IMR-90 (cell line): ENCODE data around the gene FES. TPM values are rescaled to one million over a fixed set of nuclear protein-coding genes. Genes with fewer than 3 reads are reported as not detected.

Source experiments
- ATAC-seq: fragments of 200-7000 bp; cut with Tn5 transposase; 2 replicates; pipeline ENCODE4 v1.9.1; 2020; ENCODE audit warnings: low read depth, mild to moderate bottlenecking, moderate library complexity
- BruUV-seq: library from RNA; stranded (reverse); fragments of 400-500 nt; replicated peaks from 2 replicates; lab custom pipeline; 2021; lab: Mats Ljungman, UMichigan
- CTCF ChIA-PET: fragments of 300-600 bp; formaldehyde crosslinking; extraction: SDS; loops from one replicate; lab custom pipeline; 2021; ENCODE audit warnings: antibody characterized with exemption; lab: Yijun Ruan, JAX
- POLR2A ChIA-PET: fragments of 300-600 bp; sonication (Branson Sonifier 250); formaldehyde crosslinking; loops from one replicate; lab custom pipeline; 2022; ENCODE audit warnings: antibody characterized with exemption; ENCODE audit not compliant: unreplicated experiment; lab: Charles Lee
- DNase-seq: peaks from one replicate; pipeline ENCODE4 v3.0.0; 2013
- H2AFZ ChIP-seq: replicated peaks from 2 replicates; pipeline ENCODE3; 2013; ENCODE audit warnings: low read length, mild to moderate bottlenecking; ENCODE audit not compliant: poor library complexity
- H2AK5ac ChIP-seq: 2 replicates; pipeline ENCODE4 v1.6.1; 2013; ENCODE audit warnings: low read depth, low read length, inconsistent platforms
- H2AK9ac ChIP-seq: replicated peaks from 2 replicates; pipeline ENCODE3; 2013; ENCODE audit warnings: mild to moderate bottlenecking, low read depth, low read length, moderate library complexity; ENCODE audit not compliant: poor library complexity
- H2BK120ac ChIP-seq: 2 replicates; pipeline ENCODE4 v1.6.1; 2013; ENCODE audit warnings: low read depth, low read length, inconsistent platforms
- H2BK15ac ChIP-seq: 3 replicates; pipeline ENCODE4 v1.6.1; 2013; ENCODE audit warnings: low read depth, low read length, inconsistent platforms
- H2BK20ac ChIP-seq: 2 replicates; pipeline ENCODE4 v1.6.1; 2013; ENCODE audit warnings: low read depth, mild to moderate bottlenecking, inconsistent platforms, low read length, moderate library complexity
- H2BK5ac ChIP-seq: 2 replicates; pipeline ENCODE4 v1.6.1; 2013; ENCODE audit warnings: mild to moderate bottlenecking, low read depth, low read length, inconsistent platforms; ENCODE audit not compliant: poor library complexity, severe bottlenecking
- H3K14ac ChIP-seq: replicated peaks from 2 replicates; pipeline ENCODE4 v1.6.1; 2013; ENCODE audit warnings: low read depth, low read length, inconsistent platforms
- H3K18ac ChIP-seq: 2 replicates; pipeline ENCODE4 v1.6.1; 2013; ENCODE audit warnings: low read depth, low read length, control low read depth
- H3K23ac ChIP-seq: 2 replicates; pipeline ENCODE4 v1.6.1; 2013; ENCODE audit warnings: low read depth, low read length, inconsistent platforms
- H3K27ac ChIP-seq: 2 replicates; pipeline ENCODE4 v1.5.1; 2013; ENCODE audit warnings: mild to moderate bottlenecking, control low read depth, low read length; ENCODE audit not compliant: insufficient read depth
- H3K27me3 ChIP-seq: 2 replicates; pipeline ENCODE4 v1.6.1; 2013; ENCODE audit warnings: low read length; ENCODE audit not compliant: control insufficient read depth, insufficient read depth
- H3K36me3 ChIP-seq: 2 replicates; pipeline ENCODE4 v1.6.1; 2013; ENCODE audit warnings: low read length, mixed read lengths; ENCODE audit not compliant: control insufficient read depth, insufficient read depth
- H3K4ac ChIP-seq: 2 replicates; pipeline ENCODE4 v1.6.1; 2013; ENCODE audit warnings: low read depth, low read length, inconsistent platforms
- H3K4me1 ChIP-seq: 2 replicates; pipeline ENCODE4 v1.6.1; 2013; ENCODE audit warnings: low read length, mixed read lengths; ENCODE audit not compliant: control insufficient read depth, insufficient read depth
- H3K4me2 ChIP-seq: 2 replicates; pipeline ENCODE4 v1.6.1; 2013; ENCODE audit warnings: low read depth, mild to moderate bottlenecking, control low read depth, low read length, moderate library complexity
- H3K4me3 ChIP-seq: 2 replicates; pipeline ENCODE4 v1.5.1; 2013; ENCODE audit warnings: low read depth, mild to moderate bottlenecking, control low read depth, low read length, moderate library complexity; ENCODE audit not compliant: insufficient read depth
- H3K56ac ChIP-seq: 2 replicates; pipeline ENCODE4 v1.6.1; 2013; ENCODE audit warnings: low read length, inconsistent platforms; ENCODE audit not compliant: insufficient read depth; ENCODE audit errors: extremely low read depth
- H3K79me1 ChIP-seq, 2 experiments: 2 replicates each; pipeline ENCODE4 v1.6.1; 2013; ENCODE audit warnings: low read length in 2 of 2, inconsistent platforms in 1 of 2, low read depth in 1 of 2
- H3K9ac ChIP-seq: 2 replicates; pipeline ENCODE4 v1.6.1; 2013; ENCODE audit warnings: low read depth, low read length, control low read depth
- H3K9me1 ChIP-seq: 2 replicates; pipeline ENCODE4 v1.6.1; 2013; ENCODE audit warnings: low read length, inconsistent platforms; ENCODE audit not compliant: insufficient read depth
- H3K9me3 ChIP-seq: 2 replicates; pipeline ENCODE4 v1.6.1; 2013; ENCODE audit warnings: low read length; ENCODE audit not compliant: control insufficient read depth, insufficient read depth
- H4K20me1 ChIP-seq: 2 replicates; pipeline ENCODE4 v1.6.1; 2013; ENCODE audit warnings: low read length, inconsistent platforms; ENCODE audit not compliant: insufficient read depth
- H4K5ac ChIP-seq: 2 replicates; pipeline ENCODE4 v1.6.1; 2013; ENCODE audit warnings: mild to moderate bottlenecking, low read depth, low read length, control low read depth
- H4K8ac ChIP-seq, 2 experiments: 2 replicates each; pipeline ENCODE4 v1.6.1; 2013; ENCODE audit warnings: low read depth in 2 of 2, low read length in 2 of 2, control low read depth in 1 of 2, inconsistent platforms in 1 of 2
- H4K91ac ChIP-seq: 2 replicates; pipeline ENCODE4 v1.6.1; 2013; ENCODE audit warnings: low read depth, low read length, inconsistent platforms; ENCODE audit not compliant: insufficient read depth
- BHLHE40 ChIP-seq: fragments of 150-350 bp; IDR thresholded peaks from 2 replicates; pipeline ENCODE4 v1.6.1; 2016; ENCODE audit warnings: mild to moderate bottlenecking, low read depth, low read length
- CEBPB ChIP-seq: IDR thresholded peaks from 2 replicates; pipeline ENCODE4 v1.6.1; 2012; ENCODE audit warnings: low read depth, low read length, improper control_type of control experiment
- CHD1 ChIP-seq: IDR thresholded peaks from 2 replicates; pipeline ENCODE4 v1.6.1; 2012; ENCODE audit warnings: low read depth, low read length, improper control_type of control experiment
- FOS ChIP-seq: fragments of 150-350 bp; IDR thresholded peaks from 2 replicates; pipeline ENCODE4 v1.6.1; 2016; ENCODE audit warnings: low read depth, low read length
- MAFK ChIP-seq: IDR thresholded peaks from 2 replicates; pipeline ENCODE4 v1.6.1; 2012; ENCODE audit warnings: low read depth, low read length, improper control_type of control experiment
- MAZ ChIP-seq: IDR thresholded peaks from 2 replicates; pipeline ENCODE4 v1.6.1; 2012; ENCODE audit warnings: low read depth, mild to moderate bottlenecking, low read length, improper control_type of control experiment, moderate library complexity, borderline replicate concordance
- MXI1 ChIP-seq: IDR thresholded peaks from 2 replicates; pipeline ENCODE4 v1.6.1; 2012; ENCODE audit warnings: low read depth, mild to moderate bottlenecking, low read length, moderate library complexity, borderline replicate concordance
- NFE2L2 ChIP-seq: fragments of 150-350 bp; IDR thresholded peaks from 2 replicates; pipeline ENCODE4 v1.6.1; 2016; ENCODE audit warnings: low read depth, mild to moderate bottlenecking, low read length
- POLR2A ChIP-seq: IDR thresholded peaks from 2 replicates; pipeline ENCODE4 v1.6.1; 2012; ENCODE audit warnings: mild to moderate bottlenecking, low read depth, low read length
- RAD21 ChIP-seq: IDR thresholded peaks from 2 replicates; pipeline ENCODE4 v1.6.1; 2012; ENCODE audit warnings: low read length, improper control_type of control experiment
- RCOR1 ChIP-seq: IDR thresholded peaks from 2 replicates; pipeline ENCODE4 v1.6.1; 2012; ENCODE audit warnings: mild to moderate bottlenecking, low read length, improper control_type of control experiment; ENCODE audit not compliant: insufficient replicate concordance
- RFX5 ChIP-seq: IDR thresholded peaks from 2 replicates; pipeline ENCODE4 v1.8.0; 2012; ENCODE audit warnings: low read depth, mild to moderate bottlenecking, low read length, moderate library complexity
- SMC3 ChIP-seq: fragments of 150-350 bp; IDR thresholded peaks from 2 replicates; pipeline ENCODE4 v1.6.1; 2016; ENCODE audit warnings: low read depth, mild to moderate bottlenecking, antibody characterized with exemption, low read length, moderate library complexity
- WGBS, 2 experiments: methylation state at CpG; one replicate each; pipeline versions ENCODE4 v1.1.5 to v1.1.7; 2013; ENCODE audit warnings: missing lambda C conversion rate in 2 of 2; ENCODE audit not compliant: insufficient read length in 1 of 2; ENCODE audit errors: extremely low coverage in 2 of 2; 5-methylcytosine and 5-hydroxymethylcytosine counted together
- dilution Hi-C: fragments of 300-500 bp; cut with HindIII; formaldehyde crosslinking; loops from one replicate; pipeline ENCODE4 v1.14.3; 2018; ENCODE audit warnings: low sequenced_read_pairs; ENCODE audit not compliant: unreplicated experiment
- in situ Hi-C: fragments of 300-500 bp; cut with MboI; formaldehyde crosslinking; loops from 3 replicates; pipeline ENCODE4 v1.14.3; 2019; ENCODE audit warnings: low sequenced_read_pairs, inconsistent platforms, mixed read lengths
- intact Hi-C: fragments of 100-400 bp; cut with micrococcal nuclease; formaldehyde crosslinking; loops from 2 replicates; pipeline ENCODE4 v1.10.0; 2022
- polyA plus RNA-seq, 3 experiments: library from polyadenylated mRNA; depleted of rRNA; stranded (reverse); fragments of >200 nt; gene quantifications; 2 replicates each; pipeline ENCODE4 v1.2.3, GENCODE V29; 2012; ENCODE audit warnings: low replicate concordance in 1 of 3
- total RNA-seq: library from RNA; depleted of rRNA; stranded (reverse); fragments of >200 nt; gene quantifications from 2 replicates; pipeline ENCODE4 v1.2.3, GENCODE V29; 2012
- TF ChIP-seq, protein P1 (sequence below): fragments of 150-350 bp; IDR thresholded peaks from 2 replicates; pipeline ENCODE4 v1.6.1; 2016; ENCODE audit warnings: low read depth, mild to moderate bottlenecking, low read length, moderate library complexity, borderline replicate concordance
- TF ChIP-seq, protein P2 (sequence below): fragments of 150-350 bp; IDR thresholded peaks from 2 replicates; pipeline ENCODE4 v1.6.1; 2017; ENCODE audit warnings: mild to moderate bottlenecking, antibody characterized with exemption, low read length, low read depth
- TF ChIP-seq, protein P3 (sequence below): conservative IDR thresholded peaks from 2 replicates; pipeline ENCODE4 v1.5.1; 2012; ENCODE audit warnings: mild to moderate bottlenecking, low read depth, low read length, improper control_type of control experiment

FES gene
- total and polyA plus RNA-seq, 2 of the 4 experiments (the other 2 are of a cell fraction), result 10.5 to 11.7 TPM

DNA sequence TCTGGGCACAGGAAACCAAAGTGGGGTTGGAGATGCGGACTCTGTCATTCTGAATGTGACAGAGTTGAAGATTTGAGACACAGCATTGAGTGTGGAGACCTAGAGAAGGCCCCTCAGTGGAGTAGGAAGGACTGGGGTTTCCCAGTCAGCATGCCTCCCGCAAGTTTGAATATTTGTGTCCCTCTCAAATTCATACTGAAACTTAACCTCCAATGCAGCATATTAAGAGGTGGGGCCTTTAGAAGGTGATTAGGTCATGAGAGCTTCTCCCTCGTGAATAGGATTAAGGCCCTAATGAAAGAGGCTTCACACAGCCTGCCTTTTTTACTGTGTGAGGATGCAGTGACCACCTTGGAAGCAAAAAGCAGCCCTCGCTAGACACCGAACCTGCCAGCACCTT is 40.1 kb downstream of the FES start:
- H3K4me2 ChIP-seq, result no peak overlapping the region
- no peaks in the 10 kb centered on the region for H3K9me1 ChIP-seq
- ChIA-PET POLR2A (no interaction called here), CTCF (no interaction called here)
- H3K36me3 ChIP-seq, result peaks cover 10% of the 10 kb centered on the region
- no peak overlapping the region for H4K5ac ChIP-seq
- H3K4me3 ChIP-seq, result no peak overlapping the region
- no peaks in the 10 kb centered on the region for H3K79me1 ChIP-seq
- no peak overlapping the region for H3K18ac ChIP-seq
- H4K91ac ChIP-seq, result no peak overlapping the region
- TF ChIP-seq MAZ (no peak), RCOR1 (no peak), BHLHE40 (no peak), MXI1 (no peak), RFX5 (no peak), FOS (no peak), MAFK (no peak), POLR2A (no peak), NFE2L2 (no peak), CHD1 (no peak), CEBPB (no peak), SMC3 (no peak), RAD21 (no peak)
- TF ChIP-seq, protein P1, sequence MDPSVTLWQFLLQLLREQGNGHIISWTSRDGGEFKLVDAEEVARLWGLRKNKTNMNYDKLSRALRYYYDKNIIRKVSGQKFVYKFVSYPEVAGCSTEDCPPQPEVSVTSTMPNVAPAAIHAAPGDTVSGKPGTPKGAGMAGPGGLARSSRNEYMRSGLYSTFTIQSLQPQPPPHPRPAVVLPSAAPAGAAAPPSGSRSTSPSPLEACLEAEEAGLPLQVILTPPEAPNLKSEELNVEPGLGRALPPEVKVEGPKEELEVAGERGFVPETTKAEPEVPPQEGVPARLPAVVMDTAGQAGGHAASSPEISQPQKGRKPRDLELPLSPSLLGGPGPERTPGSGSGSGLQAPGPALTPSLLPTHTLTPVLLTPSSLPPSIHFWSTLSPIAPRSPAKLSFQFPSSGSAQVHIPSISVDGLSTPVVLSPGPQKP, result no peak
- TF ChIP-seq, protein P2, sequence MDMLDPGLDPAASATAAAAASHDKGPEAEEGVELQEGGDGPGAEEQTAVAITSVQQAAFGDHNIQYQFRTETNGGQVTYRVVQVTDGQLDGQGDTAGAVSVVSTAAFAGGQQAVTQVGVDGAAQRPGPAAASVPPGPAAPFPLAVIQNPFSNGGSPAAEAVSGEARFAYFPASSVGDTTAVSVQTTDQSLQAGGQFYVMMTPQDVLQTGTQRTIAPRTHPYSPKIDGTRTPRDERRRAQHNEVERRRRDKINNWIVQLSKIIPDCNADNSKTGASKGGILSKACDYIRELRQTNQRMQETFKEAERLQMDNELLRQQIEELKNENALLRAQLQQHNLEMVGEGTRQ, result no peak
- TF ChIP-seq, protein P3, sequence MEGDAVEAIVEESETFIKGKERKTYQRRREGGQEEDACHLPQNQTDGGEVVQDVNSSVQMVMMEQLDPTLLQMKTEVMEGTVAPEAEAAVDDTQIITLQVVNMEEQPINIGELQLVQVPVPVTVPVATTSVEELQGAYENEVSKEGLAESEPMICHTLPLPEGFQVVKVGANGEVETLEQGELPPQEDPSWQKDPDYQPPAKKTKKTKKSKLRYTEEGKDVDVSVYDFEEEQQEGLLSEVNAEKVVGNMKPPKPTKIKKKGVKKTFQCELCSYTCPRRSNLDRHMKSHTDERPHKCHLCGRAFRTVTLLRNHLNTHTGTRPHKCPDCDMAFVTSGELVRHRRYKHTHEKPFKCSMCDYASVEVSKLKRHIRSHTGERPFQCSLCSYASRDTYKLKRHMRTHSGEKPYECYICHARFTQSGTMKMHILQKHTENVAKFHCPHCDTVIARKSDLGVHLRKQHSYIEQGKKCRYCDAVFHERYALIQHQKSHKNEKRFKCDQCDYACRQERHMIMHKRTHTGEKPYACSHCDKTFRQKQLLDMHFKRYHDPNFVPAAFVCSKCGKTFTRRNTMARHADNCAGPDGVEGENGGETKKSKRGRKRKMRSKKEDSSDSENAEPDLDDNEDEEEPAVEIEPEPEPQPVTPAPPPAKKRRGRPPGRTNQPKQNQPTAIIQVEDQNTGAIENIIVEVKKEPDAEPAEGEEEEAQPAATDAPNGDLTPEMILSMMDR, result no peak
- H2BK15ac ChIP-seq, result no peak overlapping the region
- no TSS peak for BruUV-seq
- no peak for ATAC-seq
- DNase-seq, result no peak
- H2BK5ac ChIP-seq, result no peak overlapping the region
- in situ Hi-C loops (no loop called here), dilution Hi-C loops (no loop called here), intact Hi-C loops (no loop called here)
- no peak overlapping the region for H3K4ac ChIP-seq
- no peak overlapping the region for H3K27ac ChIP-seq
- no peaks in the 10 kb centered on the region for H3K4me1 ChIP-seq
- no peak overlapping the region for H2BK120ac ChIP-seq
- no peak overlapping the region for H2BK20ac ChIP-seq
- H2AK5ac ChIP-seq, result no peak overlapping the region
- H2AK9ac ChIP-seq, result no peak overlapping the region
- H3K14ac ChIP-seq, result no peak overlapping the region
- no peaks in the 10 kb centered on the region for H4K20me1 ChIP-seq
- no peak overlapping the region for H2AFZ ChIP-seq
- H4K8ac ChIP-seq, result no peak overlapping the region
- H3K9ac ChIP-seq, result no peak overlapping the region
- H3K23ac ChIP-seq, result no peak overlapping the region
- H3K27me3 ChIP-seq, result no peaks in the 10 kb centered on the region
- 100% methylated on average over 2 of the region's 5 CpGs; no CpG with 5 or more reads in 1 of the 2 experiments for WGBS, 2 experiments
- H3K9me3 ChIP-seq, result no peaks in the 10 kb centered on the region
- no peak overlapping the region for H3K56ac ChIP-seq
